Measurements from ENCODE around the gene BEX5.
"Not testable (repeated sequence)": the region's sequence is repeated elsewhere in the genome, so short reads cannot be mapped to it uniquely, and the experiment has no call there.

Gene BEX5

GRCh38 chrX:102155806-102156179 lies at the start of gene BEX5:
Gene BEX5 (minus strand): TSS chrX:102155977. CDS start chrX:102154265, 1,712 bp downstream.
- peak in 1 of 2 experiments; percentile 29 for DNase-seq (ENCODE audit: low read depth in 2 of 2)

GRCh38 chrX:102185967-102186720 lies 30.4 kb upstream of the BEX5 start:
- no peak for DNase-seq (ENCODE audit: low read depth in 2 of 2)

GRCh38 chrX:102154900-102155805 lies 624 bp downstream of the BEX5 start:
- DNase-seq (ENCODE audit: low read depth in 2 of 2), result no peak

GRCh38 chrX:102154218-102154860 lies 1.4 kb downstream of the BEX5 start:
- no peak for DNase-seq (ENCODE audit: low read depth in 2 of 2)

- not testable (repeated sequence) for DNase-seq (ENCODE audit: low read depth in 2 of 2)
Observed at GRCh38 chrX:102142274-102142673, 13.5 kb downstream of the BEX5 start, which contains the start of gene TCEAL6. Gene TCEAL6 (minus strand): TSS chrX:102142481.

- DNase-seq (ENCODE audit: low read depth in 2 of 2), result not testable (repeated sequence)
Observed at GRCh38 chrX:102141631-102142030, 14.1 kb downstream of the BEX5 start.

GRCh38 chrX:102140876-102141275 lies 14.9 kb downstream of the BEX5 start:
- not testable (repeated sequence) for DNase-seq (ENCODE audit: low read depth in 2 of 2)

GRCh38 chrX:102138064-102138463 lies 17.7 kb downstream of the BEX5 start:
- no peak for DNase-seq (ENCODE audit: low read depth in 2 of 2)

- DNase-seq (ENCODE audit: low read depth in 2 of 2), result no peak
Observed at GRCh38 chrX:102129473-102129872, 26.3 kb downstream of the BEX5 start.

GRCh38 chrX:102126863-102127262 lies 28.9 kb downstream of the BEX5 start:
- DNase-seq (ENCODE audit: low read depth in 2 of 2), result no peak

GRCh38 chrX:102126080-102126818 lies 29.5 kb downstream of the BEX5 start:
- DNase-seq (ENCODE audit: low read depth in 2 of 2), result not testable (repeated sequence)

- DNase-seq (ENCODE audit: low read depth in 2 of 2), result not testable (repeated sequence)
Observed at GRCh38 chrX:102125436-102125835, 30.3 kb downstream of the BEX5 start, which contains the start of gene TCEAL2. Gene TCEAL2 (plus strand): TSS chrX:102125679. CDS start chrX:102126831, 1,152 bp downstream.

- DNase-seq (ENCODE audit: low read depth in 2 of 2), result not testable (repeated sequence)
Observed at GRCh38 chrX:102125014-102125413, 30.8 kb downstream of the BEX5 start.

GRCh38 chrX:102115748-102116147 lies 40.0 kb downstream of the BEX5 start:
- DNase-seq (ENCODE audit: low read depth in 2 of 2), result no peak

GRCh38 chrX:102113367-102113766 lies 42.4 kb downstream of the BEX5 start:
- no peak for DNase-seq (ENCODE audit: low read depth in 2 of 2)

Data from stimulated activated CD4-positive, alpha-beta T cell treated with anti-CD3 and anti-CD28 coated beads, Interleukin-12 subunit alpha, Interleukin-12 subunit beta, amount 100 ng/mL, for 24 hours (primary cell).